HAP-1 (cell line): Measurements from ENCODE around the gene NDUFA11.
"Not testable (repeated sequence)": the region's sequence is repeated elsewhere in the genome, so short reads cannot be mapped to it uniquely, and the experiment has no call there.

Experiments used
- DNase-seq, 2 experiments: peaks; one replicate each; pipeline ENCODE4 v3.0.0-alpha.2; 2016 to 2020; ENCODE audit warnings: low spot score in 2 of 2
- H3K27me3 ChIP-seq: fragments of 250-450 bp; sonication (Bioruptor Pico); 2 replicates; pipeline ENCODE4 v1.5.1; 2020; ENCODE audit warnings: low read depth, mild to moderate bottlenecking, moderate library complexity
- H3K36me3 ChIP-seq: fragments of 250-450 bp; sonication (Bioruptor Pico); replicated peaks from 2 replicates; pipeline ENCODE4 v1.5.1; 2020; ENCODE audit warnings: mild to moderate bottlenecking
- H3K4me1 ChIP-seq: fragments of 250-450 bp; sonication (Bioruptor Pico); 2 replicates; pipeline ENCODE4 v1.5.1; 2020; ENCODE audit warnings: mild to moderate bottlenecking
- H3K4me3 ChIP-seq: fragments of 250-450 bp; sonication (Bioruptor Pico); 2 replicates; pipeline ENCODE4 v1.5.1; 2020; ENCODE audit warnings: mild to moderate bottlenecking, moderate library complexity
- H3K9me3 ChIP-seq: fragments of 250-450 bp; sonication (Bioruptor Pico); 2 replicates; pipeline ENCODE4 v1.5.1; 2020; ENCODE audit warnings: mild to moderate bottlenecking, moderate library complexity
- in situ Hi-C: fragments of 300-500 bp; cut with MboI; formaldehyde crosslinking; loops from 3 replicates; pipeline ENCODE4 v1.14.3; 2020; ENCODE audit warnings: low sequenced_read_pairs, inconsistent platforms, mixed read lengths

Gene NDUFA11

DNA sequence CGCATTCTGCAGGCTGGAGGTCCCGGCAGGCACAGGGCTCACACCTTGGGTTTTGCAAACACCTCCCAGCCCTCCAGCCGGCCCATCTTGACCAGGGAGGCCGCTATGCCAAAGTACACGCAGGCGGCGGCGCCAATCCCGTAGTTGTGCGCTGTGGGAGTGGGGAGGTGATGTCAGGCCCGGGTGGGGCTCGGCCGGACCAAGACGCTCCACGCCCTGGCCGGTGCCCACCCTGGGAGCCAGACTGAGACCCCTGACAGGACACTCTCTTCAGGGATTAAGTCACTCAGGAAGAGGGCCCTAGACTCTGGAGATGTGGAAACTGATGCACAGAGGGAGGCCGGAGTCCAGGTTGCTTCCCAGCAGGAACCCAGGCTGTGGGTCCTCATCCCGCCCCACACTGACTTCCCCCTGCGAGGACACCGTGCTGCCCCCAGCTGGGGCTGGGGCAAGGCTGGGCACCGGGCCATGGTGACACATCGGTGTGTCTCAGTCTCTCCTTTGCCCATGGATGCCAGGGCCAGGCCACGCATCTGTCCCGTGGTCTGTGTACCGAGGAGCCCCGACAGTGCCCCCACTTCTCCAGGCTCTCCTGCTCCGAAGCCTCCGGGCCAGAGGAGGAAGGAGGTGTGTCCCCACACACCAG, 8.8 kb downstream of the NDUFA11 start:
- Histone ChIP-seq H3K9me3 (no peaks in the 10 kb centered on the region), H3K27me3 (no peaks in the 10 kb centered on the region), H3K36me3 (peaks cover 17% of the 10 kb centered on the region), H3K4me3 (no peak overlapping the region), H3K4me1 (no peaks in the 10 kb centered on the region)
- in situ Hi-C loops, result loop anchor here (5.0 kb wide), 1 partner anchor 88 kb away; the partner anchor contains the start of gene NRTN
- no peak for DNase-seq

DNA sequence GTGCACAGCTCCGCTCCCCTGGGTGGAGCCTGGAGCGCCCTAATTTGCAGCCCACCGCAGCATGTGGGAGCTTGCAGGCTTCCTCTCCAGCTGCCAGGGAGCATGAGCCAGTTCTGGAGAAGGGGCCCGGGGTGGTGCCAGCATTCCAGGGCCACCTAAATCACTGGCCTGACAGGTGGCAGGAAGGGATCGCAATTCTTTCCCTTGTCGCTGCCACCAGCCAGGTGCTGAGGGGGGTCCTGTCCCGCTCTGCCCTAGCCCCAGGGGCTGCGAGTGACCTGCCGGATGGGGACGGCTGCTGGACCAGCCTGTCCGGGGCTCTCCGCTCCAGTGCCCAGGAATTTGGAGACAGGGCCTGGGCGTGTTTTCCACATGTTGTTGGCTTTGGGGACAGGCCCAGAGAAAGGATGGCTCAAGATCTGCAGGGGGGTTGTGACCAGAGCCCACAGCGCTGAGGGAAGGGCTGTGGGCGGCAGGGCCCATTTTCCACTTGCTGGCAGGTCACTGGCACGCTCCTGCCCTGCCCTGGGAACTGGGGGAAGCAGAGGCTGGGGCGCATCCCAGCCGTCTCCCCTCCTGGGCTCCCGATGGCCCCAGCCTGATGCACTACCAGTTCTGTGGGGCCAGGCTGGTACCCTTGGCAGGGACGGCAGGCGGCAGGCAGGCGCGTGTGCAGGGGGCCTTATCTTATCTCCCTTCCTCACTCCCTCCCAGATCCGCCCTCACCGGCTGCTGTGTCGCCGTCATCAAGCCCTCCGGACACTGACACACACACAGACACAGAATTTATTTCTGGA, 9.5 kb downstream of the NDUFA11 start:
- no peak for DNase-seq
- Histone ChIP-seq H3K36me3 (peaks cover 15% of the 10 kb centered on the region), H3K27me3 (no peaks in the 10 kb centered on the region), H3K9me3 (no peaks in the 10 kb centered on the region), H3K4me1 (no peaks in the 10 kb centered on the region), H3K4me3 (no peak overlapping the region)
- in situ Hi-C loops, result loop anchor here (5.0 kb wide), 1 partner anchor 87 kb away; the partner anchor contains the start of gene NRTN

DNA sequence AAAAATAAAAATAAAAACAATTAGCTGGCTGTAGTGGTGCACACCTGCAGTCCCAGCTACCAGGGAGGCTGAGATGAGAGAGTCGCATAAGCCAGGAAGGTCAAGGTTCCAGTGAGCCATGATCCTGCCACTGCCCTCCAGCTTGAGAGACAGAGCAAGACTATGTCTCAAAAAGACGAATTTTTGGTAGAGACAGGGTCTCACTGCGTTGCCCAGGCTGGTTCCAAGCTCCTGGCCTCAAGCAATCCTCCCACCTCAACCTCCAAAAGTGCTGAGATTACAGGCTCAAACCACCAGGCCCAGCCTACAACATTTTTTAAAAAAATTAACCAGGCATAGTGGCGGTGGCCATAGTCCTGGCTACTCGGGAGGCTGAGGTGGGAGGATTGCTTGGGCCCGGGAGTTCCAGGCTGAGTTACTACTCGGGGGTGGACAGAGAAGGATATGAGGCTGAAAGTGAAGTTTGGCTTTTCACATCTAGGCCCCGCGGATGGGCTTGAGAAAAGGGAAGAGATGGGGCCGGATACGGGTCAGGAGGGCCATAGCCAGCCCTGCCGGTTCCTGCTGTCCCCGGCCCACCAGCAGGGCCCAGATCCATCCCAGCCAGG, 10.2 kb downstream of the NDUFA11 start:
- Histone ChIP-seq H3K4me1 (no peaks in the 10 kb centered on the region), H3K9me3 (no peaks in the 10 kb centered on the region), H3K27me3 (no peaks in the 10 kb centered on the region), H3K4me3 (no peak overlapping the region), H3K36me3 (peaks cover 15% of the 10 kb centered on the region)
- DNase-seq, result no peak
- in situ Hi-C loops, result loop anchor here (5.0 kb wide), 1 partner anchor 86 kb away; the partner anchor contains the start of gene NRTN

DNA sequence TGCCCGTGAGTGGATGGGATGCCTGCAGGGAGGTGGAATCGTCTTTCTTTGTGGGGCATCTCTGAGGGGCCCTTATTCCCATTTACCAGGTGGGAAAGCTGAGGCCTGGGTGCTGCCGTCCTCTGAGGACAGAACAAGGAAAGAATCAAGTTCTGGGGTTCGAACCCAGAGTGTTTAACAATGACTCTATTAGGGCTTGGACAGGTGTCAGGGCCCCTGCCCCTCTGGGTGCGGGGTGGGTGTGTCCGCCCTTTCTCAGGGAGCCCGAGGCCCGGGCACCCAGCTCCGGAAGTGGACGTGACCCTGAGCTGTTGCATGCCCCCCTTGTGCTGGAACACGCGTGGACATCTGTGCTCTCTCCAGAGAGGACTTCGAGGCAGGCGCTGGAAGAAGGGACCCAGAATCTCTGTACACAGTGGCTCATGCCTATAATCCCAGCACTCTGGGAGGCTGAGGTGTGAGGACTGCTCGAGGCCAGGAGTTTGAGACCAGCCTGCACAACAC, 10.8 kb downstream of the NDUFA11 start:
- DNase-seq, result no peak
- in situ Hi-C loops, result loop anchor here (5.0 kb wide), 1 partner anchor 86 kb away; the partner anchor contains the start of gene NRTN
- peaks cover 15% of the 10 kb centered on the region for H3K36me3 ChIP-seq
- H3K27me3 ChIP-seq, result no peaks in the 10 kb centered on the region
- H3K4me1 ChIP-seq, result no peaks in the 10 kb centered on the region
- no peak overlapping the region for H3K4me3 ChIP-seq
- no peaks in the 10 kb centered on the region for H3K9me3 ChIP-seq

DNA sequence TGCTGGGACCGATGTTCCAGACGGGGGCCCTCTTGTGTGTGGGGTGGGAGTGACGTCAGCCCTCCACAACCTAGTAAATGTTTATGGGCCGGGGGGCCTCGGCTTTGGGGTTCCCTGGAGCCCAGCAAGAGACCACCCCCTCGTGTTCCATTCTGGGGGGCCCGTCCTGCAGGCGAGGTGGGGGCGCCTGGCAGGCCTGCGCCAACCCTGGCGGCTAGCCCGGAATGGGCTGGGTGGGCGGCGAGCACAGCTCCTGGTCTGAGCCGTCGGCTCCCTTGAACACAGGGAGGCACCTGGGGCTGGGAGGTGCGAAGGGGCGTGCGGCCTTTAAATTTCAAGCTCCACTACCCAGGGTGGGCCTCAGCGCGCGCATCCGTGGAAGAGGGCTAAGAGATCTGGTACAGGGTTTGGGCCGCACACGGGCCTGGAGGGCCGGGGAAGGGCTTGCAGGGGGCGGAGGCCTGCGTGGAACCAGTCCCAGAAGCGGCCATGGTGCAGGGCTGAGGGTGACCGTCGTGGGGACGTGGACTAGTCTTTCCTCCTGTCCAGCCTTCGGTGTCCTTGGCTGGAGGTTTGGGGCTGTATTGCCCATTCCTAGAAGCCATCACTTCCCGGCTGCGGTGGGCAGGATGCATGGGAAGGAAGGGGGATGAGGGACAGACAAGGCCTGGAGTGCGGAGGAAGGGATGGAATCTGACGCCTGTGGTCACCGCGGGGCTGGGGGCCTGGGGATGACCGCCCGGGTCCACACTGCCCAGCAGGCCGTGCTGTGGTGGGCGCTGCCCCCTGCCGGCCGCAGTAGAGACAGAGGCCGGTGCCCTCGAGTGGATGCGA, 11.4 kb downstream of the NDUFA11 start:
- in situ Hi-C loops, result loop anchor here (5.0 kb wide), 1 partner anchor 85 kb away; the partner anchor contains the start of gene NRTN
- no peak overlapping the region for H3K4me3 ChIP-seq
- no peaks in the 10 kb centered on the region for H3K4me1 ChIP-seq
- H3K36me3 ChIP-seq, result peaks cover 15% of the 10 kb centered on the region
- peak; percentile 26 to 65 for DNase-seq
- H3K9me3 ChIP-seq, result no peaks in the 10 kb centered on the region
- no peaks in the 10 kb centered on the region for H3K27me3 ChIP-seq

DNA sequence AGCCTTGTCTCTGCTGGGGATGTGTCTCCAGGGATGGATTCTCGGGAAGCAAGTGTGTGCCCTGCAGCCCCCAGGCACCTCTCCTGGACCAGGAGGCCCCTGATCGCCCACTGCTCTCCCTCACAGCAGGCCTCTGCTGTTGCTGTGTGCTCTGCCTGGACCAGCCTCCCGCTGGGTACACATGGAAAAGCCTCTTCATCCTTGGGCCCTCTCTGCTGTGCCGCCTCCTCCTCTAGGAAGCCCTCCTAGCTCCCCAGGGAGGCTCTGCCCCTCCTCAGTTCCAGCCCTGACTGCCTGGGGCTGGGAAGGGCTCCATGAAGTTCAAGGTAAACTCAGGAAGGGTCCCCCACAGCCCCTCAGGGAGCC, 12.0 kb downstream of the NDUFA11 start:
- no peaks in the 10 kb centered on the region for H3K9me3 ChIP-seq
- no peak overlapping the region for H3K4me3 ChIP-seq
- in situ Hi-C loops, result loop anchor here (5.0 kb wide), 1 partner anchor 84 kb away; the partner anchor contains the start of gene NRTN
- H3K36me3 ChIP-seq, result peaks cover 12% of the 10 kb centered on the region
- H3K4me1 ChIP-seq, result no peaks in the 10 kb centered on the region
- no peaks in the 10 kb centered on the region for H3K27me3 ChIP-seq
- DNase-seq, result no peak

DNA sequence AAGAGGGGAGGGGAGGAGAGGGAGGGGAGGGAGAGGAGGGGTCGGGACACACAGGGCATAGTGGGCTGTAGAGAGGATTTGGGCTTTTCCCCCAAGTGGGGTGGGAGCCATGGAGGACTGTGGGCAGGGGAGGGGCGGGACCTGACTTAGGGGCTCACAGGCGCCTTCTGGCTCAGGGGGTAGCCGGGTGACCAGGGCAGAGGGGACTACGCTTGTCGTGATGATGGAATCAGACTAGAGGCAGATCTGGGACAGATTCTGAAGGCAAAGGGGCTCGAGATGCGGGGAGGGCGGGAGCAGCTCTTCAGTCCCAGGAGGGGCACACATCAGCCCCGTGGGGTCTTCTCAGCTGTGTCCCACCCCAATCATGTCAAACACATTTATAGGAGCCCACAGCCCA, 13.5 kb downstream of the NDUFA11 start:
- in situ Hi-C loops, result loop anchor here (5.0 kb wide), 1 partner anchor 83 kb away; the partner anchor contains the start of gene NRTN
- no peak for DNase-seq

DNA sequence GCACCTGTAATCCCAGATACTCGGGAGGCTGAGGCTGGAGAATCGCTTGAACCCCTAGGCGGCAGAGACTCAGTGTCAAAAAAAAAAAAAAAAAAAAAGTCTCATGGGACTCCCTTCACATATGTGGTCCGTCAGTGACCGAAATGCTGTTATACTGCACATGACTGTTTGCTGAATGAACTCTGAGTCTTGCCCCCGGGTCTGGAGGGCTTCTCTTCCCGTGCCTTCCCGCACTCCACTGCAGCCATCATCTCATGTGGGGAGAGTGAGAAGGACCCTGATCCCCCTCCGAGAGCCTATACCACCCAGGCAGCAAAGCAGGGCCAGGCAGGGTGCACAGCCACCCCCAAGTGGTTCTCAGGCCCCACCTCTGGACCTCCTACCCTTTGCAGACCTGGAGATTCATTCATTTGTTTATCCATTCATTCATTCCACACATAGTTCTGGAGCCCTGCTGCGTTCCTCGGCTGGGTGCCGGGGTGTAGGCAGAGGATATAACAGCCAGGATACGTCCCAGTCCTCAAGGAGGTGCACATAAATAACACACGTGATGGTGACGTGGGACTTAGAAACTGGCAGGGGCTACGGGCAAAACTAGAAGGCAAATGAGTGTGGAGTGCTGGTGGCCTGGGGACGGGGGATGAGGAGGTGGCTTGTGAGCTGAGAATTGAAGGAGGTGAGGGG, 14.2 kb downstream of the NDUFA11 start:
- no peaks in the 10 kb centered on the region for H3K27me3 ChIP-seq
- no peaks in the 10 kb centered on the region for H3K9me3 ChIP-seq
- no peak for DNase-seq
- H3K36me3 ChIP-seq, result no peaks in the 10 kb centered on the region
- in situ Hi-C loops, result no loop called here
- H3K4me3 ChIP-seq, result no peak overlapping the region
- no peaks in the 10 kb centered on the region for H3K4me1 ChIP-seq

More for the DNA sequence above, 13.5 kb downstream of the NDUFA11 start:
- H3K9me3 ChIP-seq, result no peaks in the 10 kb centered on the region
- peaks cover 2% of the 10 kb centered on the region for H3K36me3 ChIP-seq
- H3K4me3 ChIP-seq, result no peak overlapping the region
- no peaks in the 10 kb centered on the region for H3K27me3 ChIP-seq
- no peaks in the 10 kb centered on the region for H3K4me1 ChIP-seq

DNA sequence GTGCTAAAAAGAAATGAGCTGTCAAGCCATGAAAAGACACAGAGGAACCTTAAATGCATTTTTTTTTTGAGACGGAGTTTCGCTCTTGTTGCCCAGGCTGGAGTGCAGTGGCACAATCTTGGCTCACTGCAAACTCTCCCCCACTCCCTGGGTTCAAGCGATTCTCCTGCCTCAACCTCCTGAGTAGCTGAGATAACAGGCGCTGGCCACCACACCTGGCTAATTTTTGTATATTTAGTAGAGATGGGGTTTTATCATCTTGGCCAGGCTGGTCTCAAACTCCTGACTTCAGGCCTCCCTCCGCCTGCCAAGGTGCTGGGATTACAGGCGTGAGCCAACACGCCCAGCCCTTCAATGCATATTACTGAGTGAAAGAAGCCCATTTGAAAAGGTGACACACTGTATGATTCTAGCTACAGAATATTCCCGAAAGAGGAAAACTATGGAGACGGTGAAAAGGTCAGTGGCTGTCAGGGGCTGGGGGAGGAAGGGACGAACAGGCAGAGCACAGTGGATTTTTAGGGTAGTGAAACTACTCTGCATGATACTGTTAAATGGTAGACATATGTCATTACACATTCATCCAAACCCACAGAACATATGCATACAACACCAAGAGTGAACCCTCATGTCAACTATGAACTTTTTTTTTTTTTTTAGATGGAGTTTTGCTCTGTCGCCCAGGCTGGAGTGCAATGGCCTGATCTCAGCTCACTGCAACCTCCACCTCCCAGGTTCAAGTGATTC, 19.4 kb downstream of the NDUFA11 start:
- H3K4me3 ChIP-seq, H3K27me3 ChIP-seq, in situ Hi-C loops, H3K36me3 ChIP-seq, H3K9me3 ChIP-seq, DNase-seq, H3K4me1 ChIP-seq: not testable (repeated sequence)

DNA sequence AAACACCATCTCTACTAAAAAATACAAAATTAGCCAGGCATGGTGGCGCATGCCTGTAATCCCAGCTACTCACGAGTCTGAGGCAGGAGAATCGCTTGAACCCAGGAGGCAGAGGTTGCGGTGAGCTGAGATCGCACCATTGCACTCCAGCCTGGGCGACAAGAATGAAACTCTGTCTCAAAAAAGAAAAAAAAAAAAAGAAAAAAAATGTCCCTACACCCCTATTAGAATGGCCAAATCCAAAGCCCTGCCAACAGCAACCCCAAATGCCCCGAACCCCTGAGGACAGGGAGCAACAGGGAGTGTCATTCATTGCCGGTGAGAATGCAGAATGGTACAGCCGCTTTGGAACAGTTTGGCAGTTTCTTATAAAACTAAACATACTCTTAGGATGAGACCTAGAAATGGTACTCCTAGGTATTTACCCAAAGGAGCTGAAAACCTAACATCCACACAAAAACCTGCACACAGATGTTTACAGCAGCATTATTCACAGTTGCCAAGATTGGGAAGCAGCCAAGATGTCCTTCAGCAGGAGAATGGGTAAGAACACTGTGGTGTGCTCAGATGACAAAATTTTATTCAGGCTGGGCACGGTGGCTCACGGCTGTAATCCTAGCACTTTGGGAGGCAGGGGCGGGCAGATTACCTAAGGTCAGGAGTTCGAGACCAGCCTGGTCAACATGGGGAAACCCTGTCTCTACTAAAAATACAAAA, 20.3 kb downstream of the NDUFA11 start:
- H3K9me3 ChIP-seq, H3K36me3 ChIP-seq, H3K4me1 ChIP-seq, in situ Hi-C loops, H3K4me3 ChIP-seq, DNase-seq, H3K27me3 ChIP-seq: not testable (repeated sequence)

DNA sequence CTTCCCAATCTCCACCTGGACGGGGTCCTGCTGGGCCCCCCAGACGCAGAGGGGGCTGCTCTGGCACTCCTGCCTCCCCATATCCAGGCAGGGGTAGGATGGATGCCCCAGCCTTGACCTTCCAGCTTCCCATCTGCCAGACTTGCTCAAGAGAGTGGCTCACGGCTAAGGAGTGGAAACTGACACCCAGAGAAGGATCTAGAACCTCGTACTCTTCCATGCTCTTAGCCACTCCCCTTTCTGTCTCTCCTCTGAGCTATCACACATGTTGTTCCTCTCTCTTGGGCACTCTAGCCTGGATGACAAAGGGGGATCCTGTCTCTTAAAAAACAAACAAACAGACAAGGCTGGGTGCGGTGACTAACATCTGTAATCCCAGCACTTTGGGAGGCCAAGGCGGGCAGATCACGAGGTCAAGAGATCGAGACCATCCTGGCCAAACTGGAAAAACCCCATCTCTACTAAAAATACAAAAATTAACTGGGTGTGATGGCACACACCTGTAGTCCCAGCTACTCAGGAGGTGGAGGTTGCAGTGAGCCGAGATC, 21.1 kb downstream of the NDUFA11 start:
- Histone ChIP-seq H3K4me1 (peaks cover 7% of the 10 kb centered on the region), H3K36me3 (no peaks in the 10 kb centered on the region), H3K27me3 (no peaks in the 10 kb centered on the region), H3K4me3 (no peak overlapping the region), H3K9me3 (no peaks in the 10 kb centered on the region)
- no peak for DNase-seq
- in situ Hi-C loops, result no loop called here
